Dermis blood vessel endothelial cell (primary cell): ENCODE data around the gene RASAL1. TPM values are rescaled to one million over a fixed set of nuclear protein-coding genes. Genes with fewer than 3 reads are reported as not detected.

Experiments used
- DNase-seq: peaks from one replicate; pipeline ENCODE4 v3.0.0; 2010
- total RNA-seq: library from RNA; depleted of rRNA; stranded (reverse); fragments of >200 nt; gene quantifications from 2 replicates; pipeline ENCODE4 v1.2.3, GENCODE V29; 2014

Gene RASAL1
- total RNA-seq, 1 donor from 2014 or later: under 0.01 TPM

- DNase-seq: no peak
Measured at GRCh38 chr12:113114447-113115178, 20.9 kb downstream of the RASAL1 start.

GRCh38 chr12:113113397-113113796 is 22.2 kb downstream of the RASAL1 start:
- DNase-seq: no peak

DNA sequence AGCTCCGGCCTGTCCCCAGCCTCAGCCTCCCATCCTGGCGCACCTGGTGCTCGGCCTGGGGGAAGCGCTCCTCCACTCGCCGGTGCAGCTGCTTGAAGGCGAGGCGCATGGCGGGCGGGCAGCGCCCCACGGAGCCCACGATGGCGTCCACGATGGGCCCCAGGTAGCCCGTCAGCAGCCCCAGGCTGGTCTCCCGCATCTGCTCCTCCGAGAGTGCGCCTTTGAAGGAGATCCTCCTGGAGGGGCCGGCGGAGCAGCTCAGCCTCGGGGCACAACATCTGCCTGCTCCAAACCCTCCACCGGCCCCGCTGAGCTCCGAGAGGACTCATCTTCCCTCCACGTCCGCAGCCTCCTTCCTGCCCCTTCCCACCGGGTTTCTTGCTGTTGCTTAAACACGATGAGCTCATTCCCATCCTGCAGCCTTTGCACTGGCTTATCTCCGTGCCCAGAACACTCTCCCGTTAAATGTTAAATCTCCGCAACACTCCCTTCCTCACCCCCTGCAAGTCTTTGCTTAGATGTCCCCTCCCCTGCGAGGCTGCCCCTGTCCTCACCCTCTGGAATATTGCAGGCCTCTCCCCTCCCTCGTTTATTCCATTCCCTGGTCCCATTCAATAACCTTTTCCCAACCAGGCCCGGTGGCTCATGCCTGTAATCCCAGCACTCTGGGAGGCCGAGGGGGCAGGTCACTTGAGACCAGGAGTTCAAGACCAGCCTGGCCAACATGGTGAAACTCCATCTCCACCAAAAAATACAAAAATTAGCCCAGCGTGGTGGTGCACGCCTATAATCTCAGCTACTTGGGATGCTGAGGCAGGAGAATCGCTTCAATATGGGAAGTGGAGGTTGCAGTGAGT is 23.3 kb downstream of the RASAL1 start:
- no peak for DNase-seq

- DNase-seq: no peak
Measured at GRCh38 chr12:113111247-113111646, 24.3 kb downstream of the RASAL1 start.

GRCh38 chr12:113109872-113110599 is 25.5 kb downstream of the RASAL1 start:
- DNase-seq: no peak

GRCh38 chr12:113109360-113109759 is 26.2 kb downstream of the RASAL1 start:
- DNase-seq: no peak

DNA sequence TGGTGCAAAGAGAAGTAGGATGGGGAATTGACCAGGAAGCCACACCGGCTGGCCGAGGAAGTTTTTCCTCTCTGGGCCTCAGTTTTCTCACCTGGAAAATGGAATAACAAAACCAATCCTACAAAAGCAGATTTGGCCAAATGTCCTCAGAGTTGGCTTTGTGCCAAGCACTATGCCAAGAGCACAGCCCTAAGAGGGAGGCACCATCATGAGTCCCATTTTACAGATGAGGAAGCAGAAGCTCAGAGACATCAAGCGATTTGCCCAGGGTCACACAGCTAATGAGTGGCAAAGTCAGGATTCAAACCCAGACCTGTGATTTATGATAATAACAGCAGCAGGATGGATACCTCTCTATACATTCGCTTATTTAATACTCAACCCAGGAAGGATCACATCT is 27.3 kb downstream of the RASAL1 start:
- no peak for DNase-seq

DNA sequence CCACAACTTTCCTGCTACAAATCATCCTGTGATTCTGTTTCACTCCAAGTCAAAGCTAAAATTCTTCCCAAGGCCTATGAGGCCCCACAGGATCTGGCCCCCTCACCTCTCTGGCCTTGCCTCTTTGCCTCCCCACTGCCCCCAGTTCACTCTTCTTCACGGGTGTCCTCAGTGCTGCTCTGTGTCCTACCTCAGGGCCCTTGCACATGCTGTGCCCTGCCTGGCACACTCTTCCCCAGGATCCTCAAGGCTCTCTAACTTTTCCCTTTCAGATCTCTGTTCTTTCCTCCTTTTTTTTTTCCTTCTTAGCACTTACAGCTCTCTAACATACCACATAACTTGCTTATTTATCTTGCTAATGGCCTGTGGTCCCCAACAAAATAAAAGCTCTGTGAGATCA is 29.2 kb downstream of the RASAL1 start:
- DNase-seq: no peak

DNA sequence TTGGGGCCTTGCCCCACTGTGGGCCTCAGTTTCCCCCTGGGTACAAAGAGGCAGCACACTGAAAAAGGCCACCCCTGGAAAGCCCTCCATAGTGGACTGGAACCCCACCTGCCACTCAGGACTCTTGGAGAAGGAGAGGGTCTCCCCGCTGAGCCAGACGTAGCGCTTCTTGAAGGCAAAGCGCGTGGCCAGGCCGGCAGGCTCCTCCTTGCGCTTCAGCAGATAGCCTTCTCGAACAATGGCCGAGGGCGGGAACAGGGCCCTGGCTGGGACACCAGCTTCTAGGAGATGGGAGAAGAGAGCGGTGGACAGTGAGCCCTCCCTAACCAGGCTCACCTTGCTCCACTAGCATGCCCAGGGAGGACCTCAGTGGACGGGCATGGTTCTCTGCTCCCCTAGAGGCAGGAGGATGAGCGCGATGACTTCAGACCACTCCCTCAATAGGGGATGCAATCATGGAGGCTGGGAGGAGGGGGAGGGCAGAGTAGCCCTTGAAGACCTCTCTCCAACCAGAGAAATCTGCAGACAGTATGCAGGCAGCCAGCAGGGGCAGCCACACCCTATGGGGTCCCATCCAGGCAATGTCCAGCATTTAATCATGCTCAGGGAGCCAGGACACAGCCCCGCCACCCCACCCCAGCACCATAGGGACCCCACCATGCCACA is 29.8 kb downstream of the RASAL1 start:
- no peak for DNase-seq

DNA sequence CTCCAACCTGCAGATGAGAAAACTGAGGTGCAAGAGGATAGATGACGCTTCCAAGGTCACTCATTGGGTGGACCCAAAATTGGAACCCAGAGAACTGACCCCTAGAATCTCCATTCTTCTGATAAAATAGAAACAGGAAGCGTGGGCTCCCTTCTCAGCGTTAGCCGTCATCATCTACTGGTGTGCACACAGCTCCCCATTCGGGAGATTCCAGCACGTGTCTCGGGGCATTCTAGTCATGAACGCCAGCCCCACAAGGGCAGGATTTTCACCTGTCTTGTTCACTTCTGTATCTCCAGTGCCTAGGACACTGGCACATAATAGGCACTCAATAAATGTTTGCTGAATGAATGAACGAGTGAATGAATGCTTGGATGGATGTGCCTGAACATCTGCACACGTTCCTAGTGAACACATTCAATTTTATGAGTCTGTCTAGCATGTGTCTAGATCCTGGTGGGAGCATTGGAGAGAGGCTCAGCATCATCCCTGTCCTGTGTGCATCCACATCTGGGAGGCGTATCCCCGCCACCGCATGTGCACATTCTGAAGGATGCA is 30.5 kb downstream of the RASAL1 start:
- no peak for DNase-seq

GRCh38 chr12:113103756-113104450 is 31.7 kb downstream of the RASAL1 start:
- DNase-seq: no peak

- DNase-seq: no peak
Measured at GRCh38 chr12:113102811-113103210, 32.8 kb downstream of the RASAL1 start.

- DNase-seq: no peak
Measured at GRCh38 chr12:113101751-113102150, 33.8 kb downstream of the RASAL1 start.

GRCh38 chr12:113099764-113100163 is 35.8 kb downstream of the RASAL1 start:
- DNase-seq: no peak

DNA sequence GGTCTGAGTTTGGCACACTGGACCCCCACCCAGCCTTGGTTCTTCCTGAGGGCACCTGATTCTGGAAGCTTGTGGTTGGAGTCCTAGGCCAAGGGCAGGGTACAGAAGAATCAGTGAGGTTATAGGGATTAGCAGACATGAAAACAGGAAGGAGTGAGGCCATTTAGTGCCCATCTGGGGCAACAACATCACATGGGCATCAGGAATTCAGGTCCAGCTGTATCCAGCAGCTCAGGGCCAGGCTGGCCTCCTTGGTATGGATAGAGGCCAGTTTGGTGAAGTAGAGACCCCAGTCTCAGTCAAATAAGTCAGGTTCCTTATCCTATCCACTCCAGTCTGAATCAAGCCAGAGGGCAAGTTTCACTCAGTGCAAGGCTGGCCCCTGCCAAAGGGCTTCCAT is 36.2 kb downstream of the RASAL1 start:
- no peak for DNase-seq

DNA sequence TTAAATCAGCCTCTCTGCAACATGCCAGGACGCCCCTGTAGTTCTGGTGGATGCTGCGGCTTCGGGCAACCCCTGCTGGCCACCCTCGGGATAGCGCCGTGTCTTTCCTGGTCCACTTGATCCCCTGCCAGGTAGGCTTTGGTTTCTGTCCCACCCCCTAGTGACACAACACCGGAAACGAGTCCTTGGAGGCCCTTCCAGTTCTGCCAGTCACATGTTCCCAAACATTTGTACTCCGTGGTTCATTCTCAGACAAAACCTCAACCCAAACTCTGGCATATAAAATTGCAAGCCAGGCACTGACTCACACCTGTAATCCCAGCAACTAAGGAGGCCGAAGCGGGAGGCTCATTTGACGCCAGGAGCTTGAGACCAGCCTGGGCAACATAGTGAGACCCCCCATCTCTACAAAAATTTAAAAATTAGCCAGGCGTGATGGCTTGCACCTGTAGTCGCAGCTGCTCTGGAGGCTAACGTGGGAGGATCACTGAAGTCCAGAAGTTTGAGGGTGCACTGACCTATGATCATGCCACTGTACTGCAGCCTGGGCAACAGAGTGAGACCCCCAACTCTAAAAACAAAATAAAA is 37.0 kb downstream of the RASAL1 start:
- DNase-seq: peak; percentile 76

DNA sequence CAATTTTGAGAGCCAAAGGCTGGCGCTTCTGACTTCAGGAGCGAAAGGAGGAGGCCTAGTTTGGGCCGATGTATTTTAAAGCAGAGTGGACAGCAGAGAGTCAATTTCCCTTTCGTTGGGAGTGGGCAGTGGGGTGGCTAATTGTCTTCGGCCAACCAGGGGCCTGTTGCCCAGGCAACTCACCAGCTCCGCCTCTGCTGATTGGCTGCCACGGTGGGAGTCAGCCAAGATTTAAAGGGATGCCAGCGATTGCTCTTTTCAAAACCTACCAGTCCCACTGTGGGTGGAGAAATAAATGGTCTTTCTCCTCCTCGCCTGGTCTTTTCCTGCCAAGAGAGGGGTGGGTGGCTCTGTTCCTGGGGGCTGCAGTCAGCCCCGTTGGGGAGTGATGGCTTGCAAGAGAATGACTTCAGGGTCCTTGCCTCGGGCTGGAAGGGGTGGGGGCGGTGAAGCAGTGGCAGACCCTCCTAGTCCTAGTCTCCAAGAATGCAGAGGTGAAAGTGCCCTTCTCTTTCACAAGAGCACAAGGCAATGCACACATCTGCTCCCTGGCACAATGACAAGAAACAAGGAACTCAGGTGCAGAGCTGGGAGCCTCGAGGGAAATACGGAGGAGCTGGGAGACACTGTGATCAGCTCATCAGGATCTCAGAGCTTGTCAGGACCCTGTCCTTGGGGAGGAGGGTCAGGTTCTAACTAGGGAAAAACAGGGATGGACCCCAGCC is 37.7 kb downstream of the RASAL1 start:
- DNase-seq: peak; percentile 15

DNA sequence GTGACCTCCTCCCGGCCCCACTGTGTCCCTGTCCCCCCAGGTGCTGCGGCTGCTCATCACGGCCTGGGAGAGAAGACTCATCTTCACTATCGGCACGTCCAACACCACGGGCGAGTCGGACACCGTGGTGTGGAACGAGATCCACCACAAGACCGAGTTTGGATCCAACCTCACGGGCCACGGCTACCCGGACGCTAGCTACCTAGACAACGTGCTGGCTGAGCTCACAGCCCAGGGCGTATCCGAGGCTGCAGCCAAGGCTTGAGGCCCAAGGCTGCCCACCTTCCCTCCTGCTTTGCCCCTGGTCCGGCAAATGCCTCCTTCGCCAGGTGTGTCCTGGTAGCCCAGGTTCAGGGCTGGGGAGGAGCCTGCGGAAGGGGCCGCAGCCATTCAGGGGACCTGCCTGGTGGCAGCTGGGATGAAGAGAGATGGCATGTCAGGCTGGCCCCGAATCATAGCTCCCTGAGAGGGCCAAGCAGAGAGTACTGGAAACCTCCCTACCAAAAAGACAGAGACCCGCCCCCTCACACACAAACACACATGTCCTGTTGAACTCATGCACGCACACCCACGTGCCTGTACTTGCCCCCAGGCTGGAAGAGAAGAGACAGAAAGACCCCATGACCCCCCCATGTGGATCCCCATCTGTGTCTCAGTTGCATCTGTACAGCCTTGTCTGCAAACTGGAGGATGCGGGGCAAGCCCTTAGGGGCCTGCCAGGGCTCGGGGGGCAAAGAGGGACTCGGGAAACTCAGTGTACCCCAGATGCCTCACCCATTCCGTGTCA is 38.7 kb downstream of the RASAL1 start:
- no peak for DNase-seq

GRCh38 chr12:113095405-113095804 is 40.2 kb downstream of the RASAL1 start:
- DNase-seq: no peak

DNA sequence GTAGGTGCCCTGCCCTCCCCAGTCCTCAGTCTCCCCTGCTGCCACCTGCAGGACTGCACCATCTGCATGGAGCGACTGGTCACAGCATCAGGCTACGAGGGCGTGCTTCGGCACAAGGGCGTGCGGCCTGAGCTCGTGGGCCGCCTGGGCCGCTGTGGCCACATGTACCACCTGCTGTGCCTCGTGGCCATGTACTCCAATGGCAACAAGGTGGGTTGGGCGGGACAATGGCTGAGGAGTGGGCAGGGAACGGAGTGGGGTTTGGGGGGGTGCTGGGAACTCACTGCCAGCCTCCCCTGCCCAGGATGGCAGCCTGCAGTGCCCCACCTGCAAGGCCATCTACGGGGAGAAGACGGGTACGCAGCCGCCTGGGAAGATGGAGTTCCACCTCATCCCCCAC is 40.8 kb downstream of the RASAL1 start:
- no peak for DNase-seq
